Colonic mucosa (tissue), 4 donors: Measurements from ENCODE around the gene BCL11A. TPM values are rescaled to one million over a fixed set of nuclear protein-coding genes. Genes with fewer than 3 reads are reported as not detected.

Source experiments
- DNase-seq: peaks from one replicate; pipeline ENCODE4 v3.0.0-alpha.2; 2020
- H3K27ac ChIP-seq: fragments of 200-600 bp; one replicate; pipeline ENCODE4 v1.8.0; 2021
- H3K27me3 ChIP-seq: fragments of 200-600 bp; one replicate; pipeline ENCODE4 v1.8.0; 2021
- H3K36me3 ChIP-seq: fragments of 200-600 bp; one replicate; pipeline ENCODE4 v1.8.0; 2021
- H3K4me1 ChIP-seq: fragments of 200-600 bp; one replicate; pipeline ENCODE4 v1.8.0; 2021; ENCODE audit warnings: mild to moderate bottlenecking
- H3K4me3 ChIP-seq: fragments of 200-600 bp; one replicate; pipeline ENCODE4 v1.8.0; 2021
- H3K9ac ChIP-seq, 2 donors: one replicate each; pipeline ENCODE4 v1.7.0; 2013; ENCODE audit warnings: control low read depth in 2 of 2, low read depth in 2 of 2, low read length in 2 of 2
- H3K9me3 ChIP-seq: fragments of 200-600 bp; one replicate; pipeline ENCODE4 v1.8.0; 2021
- CTCF ChIP-seq: fragments of 200-600 bp; IDR thresholded peaks from one replicate; pipeline ENCODE4 v1.8.0; 2022; ENCODE audit warnings: antibody characterized with exemption, mild to moderate bottlenecking
- intact Hi-C: fragments of 100-400 bp; cut with DNase I; formaldehyde crosslinking; loops from one replicate; pipeline ENCODE4 v1.14.1; 2022
- total RNA-seq, 2 donors: library from RNA; stranded (reverse); fragmentation: NEBNext Ultra II Directional in 1 of 2; extraction: Animal tissue kit (Norgen Biotek cat#: 25700) in 1 of 2; gene quantifications; one replicate each; pipeline ENCODE4 v1.2.1, GENCODE V29; 2021
- donor health status: healthy.
- donor health status: DM: no; HTN: no; CAD: no.
- donor health status: DM: no; HTN: no; CAD: no.

Gene BCL11A
- total RNA-seq, 2 donors from 2014 or later: 22.9 to 27.1 TPM

GRCh38 chr2:60485550-60485949 lies 67.9 kb downstream of the BCL11A start:
- H3K9me3 ChIP-seq: no peaks in the 10 kb centered on the region
- peaks cover 8% of the 10 kb centered on the region for H3K4me1 ChIP-seq
- H3K36me3 ChIP-seq: no peaks in the 10 kb centered on the region
- no peak for TF ChIP-seq CTCF
- no peak overlapping the region for H3K27ac ChIP-seq
- H3K9ac ChIP-seq: no peak overlapping the region
- H3K4me3 ChIP-seq: no peak overlapping the region
- intact Hi-C loops: no loop called here
- H3K27me3 ChIP-seq: no peaks in the 10 kb centered on the region
- no peak for DNase-seq

- Histone ChIP-seq H3K27ac (no peak overlapping the region), H3K36me3 (no peaks in the 10 kb centered on the region), H3K9ac (no peak overlapping the region), H3K4me3 (no peak overlapping the region), H3K9me3 (no peaks in the 10 kb centered on the region), H3K27me3 (no peaks in the 10 kb centered on the region), H3K4me1 (peaks cover 8% of the 10 kb centered on the region)
- TF ChIP-seq CTCF: no peak
- intact Hi-C loops: no loop called here
- DNase-seq: no peak
These were observed 68.4 kb downstream of the BCL11A start for GRCh38 chr2:60485055-60485454.

GRCh38 chr2:60484133-60484645 lies 69.3 kb downstream of the BCL11A start:
- no peak for TF ChIP-seq CTCF
- Histone ChIP-seq H3K9ac (no peak overlapping the region), H3K4me3 (no peak overlapping the region), H3K27ac (no peak overlapping the region), H3K27me3 (no peaks in the 10 kb centered on the region), H3K36me3 (no peaks in the 10 kb centered on the region), H3K9me3 (no peaks in the 10 kb centered on the region), H3K4me1 (peaks cover 8% of the 10 kb centered on the region)
- DNase-seq: no peak
- intact Hi-C loops: no loop called here

DNA sequence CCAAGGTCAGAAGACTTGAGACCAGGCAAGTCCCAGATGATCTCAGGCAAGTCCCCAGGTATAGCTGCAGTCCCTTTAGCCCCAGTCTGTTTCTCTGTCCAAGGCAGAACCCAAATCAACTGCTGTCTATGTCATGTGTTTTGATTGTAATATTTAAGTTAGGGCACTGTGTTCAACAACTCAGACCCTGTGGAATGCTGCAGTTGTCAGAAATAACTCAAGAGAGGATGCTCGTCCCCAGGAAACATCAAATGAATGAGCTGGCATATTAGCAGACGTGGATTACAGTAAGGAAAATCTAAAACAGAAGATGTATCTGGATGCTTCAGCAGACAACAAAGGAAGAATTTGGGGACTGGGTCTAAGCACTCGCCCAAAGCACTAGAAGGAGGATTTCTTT lies 70.1 kb downstream of the BCL11A start:
- Histone ChIP-seq H3K9me3 (no peaks in the 10 kb centered on the region), H3K4me1 (peaks cover 8% of the 10 kb centered on the region), H3K27ac (no peak overlapping the region), H3K36me3 (no peaks in the 10 kb centered on the region), H3K9ac (no peak overlapping the region), H3K4me3 (no peak overlapping the region), H3K27me3 (no peaks in the 10 kb centered on the region)
- no peak for DNase-seq
- no peak for TF ChIP-seq CTCF
- intact Hi-C loops: no loop called here

GRCh38 chr2:60482222-60482621 lies 71.2 kb downstream of the BCL11A start:
- intact Hi-C loops: no loop called here
- Histone ChIP-seq H3K4me3 (no peak overlapping the region), H3K27ac (no peak overlapping the region)

More at GRCh38 chr2:60482222-60482621, 71.2 kb downstream of the BCL11A start:
- TF ChIP-seq CTCF: no peak
- H3K9ac ChIP-seq: no peak overlapping the region
- no peak for DNase-seq
- H3K4me1 ChIP-seq: peaks cover 8% of the 10 kb centered on the region
- no peaks in the 10 kb centered on the region for H3K27me3 ChIP-seq
- no peaks in the 10 kb centered on the region for H3K36me3 ChIP-seq
- H3K9me3 ChIP-seq: no peaks in the 10 kb centered on the region
